Measurements from ENCODE around the gene TGM5. TPM values are rescaled to one million over a fixed set of nuclear protein-coding genes. Genes with fewer than 3 reads are reported as not detected.

The TGM5 gene
- total RNA-seq, 2 donors from 2014 or later, result 1.6 to 11.3 TPM

DNA sequence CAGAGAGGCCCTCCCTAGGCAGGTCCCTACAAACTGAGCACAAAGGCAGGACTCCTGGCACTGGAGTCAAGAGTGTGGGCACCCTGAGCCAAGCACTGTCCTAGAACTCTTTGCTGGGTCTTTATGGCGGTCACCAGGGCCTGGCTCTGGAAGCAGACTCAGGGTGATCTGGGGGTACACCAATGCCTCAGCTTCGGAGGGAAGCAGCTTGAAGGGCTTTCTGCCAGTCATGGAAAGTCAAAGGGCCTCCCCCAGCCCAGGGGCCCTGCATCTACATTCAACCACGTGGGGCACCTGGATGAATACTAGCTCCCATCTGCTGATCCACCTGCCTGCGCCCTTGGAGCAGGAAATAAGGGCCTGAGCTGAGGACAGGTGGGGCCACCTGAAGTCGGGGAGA is 53.3 kb downstream of the TGM5 start:
- H3K4me1 ChIP-seq (replicated peaks), result no peaks in the 10 kb centered on the region
- H3K27me3 ChIP-seq (replicated peaks; ENCODE audit: insufficient read depth), result no peaks in the 10 kb centered on the region
- H3K27ac ChIP-seq, result no peak overlapping the region
- 85% methylated on average over 5 of the region's 5 CpGs for WGBS
- H3K36me3 ChIP-seq, result no peaks in the 10 kb centered on the region
- H3K9me3 ChIP-seq, result no peaks in the 10 kb centered on the region
- intact Hi-C loops (cut with DNase I), result no loop called here
- no peak overlapping the region for H3K4me3 ChIP-seq
- DNase-seq (ENCODE audit: low spot score), result no peak
- TF ChIP-seq POLR2AphosphoS5 (IDR thresholded peaks at IDR 0.05) (no peak), POLR2A (IDR thresholded peaks at IDR 0.05) (no peak)
- TF ChIP-seq, protein P1, sequence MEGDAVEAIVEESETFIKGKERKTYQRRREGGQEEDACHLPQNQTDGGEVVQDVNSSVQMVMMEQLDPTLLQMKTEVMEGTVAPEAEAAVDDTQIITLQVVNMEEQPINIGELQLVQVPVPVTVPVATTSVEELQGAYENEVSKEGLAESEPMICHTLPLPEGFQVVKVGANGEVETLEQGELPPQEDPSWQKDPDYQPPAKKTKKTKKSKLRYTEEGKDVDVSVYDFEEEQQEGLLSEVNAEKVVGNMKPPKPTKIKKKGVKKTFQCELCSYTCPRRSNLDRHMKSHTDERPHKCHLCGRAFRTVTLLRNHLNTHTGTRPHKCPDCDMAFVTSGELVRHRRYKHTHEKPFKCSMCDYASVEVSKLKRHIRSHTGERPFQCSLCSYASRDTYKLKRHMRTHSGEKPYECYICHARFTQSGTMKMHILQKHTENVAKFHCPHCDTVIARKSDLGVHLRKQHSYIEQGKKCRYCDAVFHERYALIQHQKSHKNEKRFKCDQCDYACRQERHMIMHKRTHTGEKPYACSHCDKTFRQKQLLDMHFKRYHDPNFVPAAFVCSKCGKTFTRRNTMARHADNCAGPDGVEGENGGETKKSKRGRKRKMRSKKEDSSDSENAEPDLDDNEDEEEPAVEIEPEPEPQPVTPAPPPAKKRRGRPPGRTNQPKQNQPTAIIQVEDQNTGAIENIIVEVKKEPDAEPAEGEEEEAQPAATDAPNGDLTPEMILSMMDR (IDR thresholded peaks at IDR 0.05), result no peak

DNA sequence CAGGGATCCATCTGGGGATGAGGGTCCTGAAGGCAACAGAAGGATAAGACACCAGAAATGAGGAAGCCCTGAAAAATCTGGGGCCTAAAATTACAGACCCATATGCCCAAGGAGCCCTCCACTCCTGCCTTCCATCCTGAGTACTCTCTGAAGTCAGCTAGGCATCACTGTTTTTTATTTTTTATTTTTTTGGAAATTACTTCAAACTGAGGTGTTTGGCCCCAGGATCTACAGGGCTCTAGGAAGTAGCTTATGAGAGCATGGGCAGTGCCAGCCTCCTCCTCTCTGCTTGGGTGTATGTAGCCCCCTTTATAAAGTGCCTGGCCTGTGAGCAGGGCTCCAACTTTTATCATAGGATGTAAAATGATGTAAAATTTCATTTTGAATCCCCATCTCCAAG is 53.8 kb downstream of the TGM5 start:
- Histone ChIP-seq H3K9me3 (no peaks in the 10 kb centered on the region), H3K4me3 (no peak overlapping the region), H3K36me3 (no peaks in the 10 kb centered on the region), H3K27ac (no peak overlapping the region), H3K27me3 (replicated peaks; ENCODE audit: insufficient read depth) (no peaks in the 10 kb centered on the region), H3K4me1 (replicated peaks) (no peaks in the 10 kb centered on the region)
- TF ChIP-seq, protein P1 (IDR thresholded peaks at IDR 0.05), result no peak
- TF ChIP-seq POLR2AphosphoS5 (IDR thresholded peaks at IDR 0.05) (no peak), POLR2A (IDR thresholded peaks at IDR 0.05) (no peak)
- no peak for DNase-seq (ENCODE audit: low spot score)
- intact Hi-C loops (cut with DNase I), result no loop called here

DNA sequence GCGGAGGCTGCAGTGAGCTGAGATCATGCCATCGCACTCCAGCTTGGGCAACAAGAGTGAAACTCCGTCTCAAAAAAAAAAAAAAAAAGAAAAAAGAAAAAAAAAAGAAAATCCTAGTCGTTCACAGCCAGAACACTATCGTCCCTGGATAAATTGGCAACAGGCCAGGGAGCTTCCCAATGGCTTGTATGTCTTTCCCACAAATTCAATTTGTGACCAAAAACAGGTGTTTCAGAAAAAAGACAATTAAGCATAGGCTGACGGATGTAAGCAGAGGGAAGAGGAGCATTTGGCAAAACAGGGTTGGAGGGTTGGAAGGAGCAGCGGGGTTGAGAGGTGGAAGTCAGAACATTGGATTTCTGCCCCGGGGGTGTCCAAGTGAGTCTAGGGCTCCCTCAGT is 54.4 kb downstream of the TGM5 start:
- Histone ChIP-seq H3K36me3 (no peaks in the 10 kb centered on the region), H3K4me3 (no peak overlapping the region), H3K27me3 (replicated peaks; ENCODE audit: insufficient read depth) (no peaks in the 10 kb centered on the region), H3K27ac (no peak overlapping the region), H3K9me3 (no peaks in the 10 kb centered on the region), H3K4me1 (replicated peaks) (no peaks in the 10 kb centered on the region)
- TF ChIP-seq, protein P1 (IDR thresholded peaks at IDR 0.05), result no peak
- TF ChIP-seq POLR2A (IDR thresholded peaks at IDR 0.05) (no peak), POLR2AphosphoS5 (IDR thresholded peaks at IDR 0.05) (no peak)
- no peak for DNase-seq (ENCODE audit: low spot score)
- 75% methylated on average over 8 of the region's 8 CpGs for WGBS
- intact Hi-C loops (cut with DNase I), result no loop called here

DNA sequence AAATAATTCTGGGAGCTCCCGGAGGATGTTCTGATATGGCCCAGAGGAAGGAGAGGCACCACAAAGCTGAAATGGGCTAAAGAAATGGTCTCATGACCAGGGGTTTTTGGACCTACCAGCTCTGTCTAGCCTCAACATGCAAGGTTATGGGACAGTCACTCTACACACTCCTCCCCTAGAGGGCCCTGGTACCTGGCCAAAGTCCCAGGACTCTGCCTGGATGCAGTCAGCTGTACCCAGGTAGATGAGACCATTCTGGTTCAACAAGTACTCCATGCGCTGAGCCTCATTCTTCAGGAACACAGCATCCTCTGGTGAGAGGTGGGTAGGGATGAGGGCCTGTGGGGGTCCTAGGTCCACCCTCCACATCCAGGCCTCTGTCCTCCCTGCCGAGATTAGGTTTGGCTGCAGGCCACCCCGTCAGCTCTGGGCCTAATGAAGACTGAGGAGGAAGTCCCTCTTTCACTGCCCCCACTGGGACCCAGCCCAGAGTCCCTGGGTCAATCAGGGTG is 55.4 kb downstream of the TGM5 start:
- Histone ChIP-seq H3K27me3 (replicated peaks; ENCODE audit: insufficient read depth) (no peaks in the 10 kb centered on the region), H3K27ac (no peak overlapping the region), H3K4me3 (no peak overlapping the region), H3K9me3 (no peaks in the 10 kb centered on the region), H3K36me3 (no peaks in the 10 kb centered on the region), H3K4me1 (replicated peaks) (no peaks in the 10 kb centered on the region)
- WGBS, result 86% methylated on average over 4 of the region's 4 CpGs
- intact Hi-C loops (cut with DNase I), result no loop called here
- DNase-seq (ENCODE audit: low spot score), result no peak
- TF ChIP-seq POLR2A (IDR thresholded peaks at IDR 0.05) (no peak), POLR2AphosphoS5 (IDR thresholded peaks at IDR 0.05) (no peak)
- TF ChIP-seq, protein P1 (IDR thresholded peaks at IDR 0.05), result no peak

DNA sequence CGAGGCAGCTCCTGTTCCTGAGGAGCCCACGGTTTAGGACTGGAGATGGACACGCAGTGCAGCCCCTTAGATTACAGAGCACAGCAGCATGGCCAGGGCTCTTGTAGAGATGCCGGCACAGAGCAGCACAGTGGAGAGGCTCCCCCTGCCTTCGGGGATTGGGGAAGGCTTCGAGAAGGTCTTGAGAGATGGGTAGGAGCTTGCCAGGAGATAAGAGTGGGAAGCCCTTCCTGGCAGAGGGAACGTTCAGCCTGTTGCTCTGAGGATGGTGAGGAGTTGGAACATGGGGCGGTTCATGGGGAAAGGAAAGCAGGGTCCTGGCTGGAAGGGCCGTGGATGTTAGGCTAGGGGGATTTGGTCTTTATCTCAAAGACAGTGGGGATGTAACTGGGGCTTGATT is 55.9 kb downstream of the TGM5 start:
- Histone ChIP-seq H3K9me3 (no peaks in the 10 kb centered on the region), H3K36me3 (no peaks in the 10 kb centered on the region), H3K4me3 (no peak overlapping the region), H3K27ac (no peak overlapping the region), H3K27me3 (replicated peaks; ENCODE audit: insufficient read depth) (no peaks in the 10 kb centered on the region), H3K4me1 (replicated peaks) (no peaks in the 10 kb centered on the region)
- 87% methylated on average over 9 of the region's 9 CpGs for WGBS
- TF ChIP-seq, protein P1 (IDR thresholded peaks at IDR 0.05), result no peak
- TF ChIP-seq POLR2AphosphoS5 (IDR thresholded peaks at IDR 0.05), result no peak
- no peak for TF ChIP-seq POLR2A (IDR thresholded peaks at IDR 0.05)
- DNase-seq (ENCODE audit: low spot score), result no peak
- intact Hi-C loops (cut with DNase I), result no loop called here
